Measurements from ENCODE around the gene CRYAA.

DNA sequence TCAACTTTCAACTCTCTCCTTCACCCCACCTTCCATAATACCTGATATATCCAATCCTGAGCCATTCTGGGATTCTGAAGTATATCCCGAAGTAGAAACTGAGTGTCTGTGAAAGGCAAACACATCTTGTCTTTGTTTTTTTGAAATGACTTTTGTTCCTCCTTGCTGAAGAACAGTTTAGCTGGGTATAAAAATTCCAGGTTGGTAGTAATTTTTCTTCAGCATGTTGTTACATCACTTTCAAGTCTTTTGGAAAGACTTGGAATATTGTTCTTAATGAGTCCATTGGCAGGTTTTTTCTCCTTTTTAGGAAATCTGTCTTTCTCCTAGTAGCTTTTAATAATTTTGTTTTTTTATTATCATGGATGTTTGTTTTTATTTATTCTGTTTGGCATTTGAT lies 32.7 kb downstream of the CRYAA start:
- TF ChIP-seq CTCF (IDR thresholded peaks at IDR 0.05; ENCODE audit: low read length) (no peak), EZH2 (optimal IDR thresholded peaks at IDR 0.05; ENCODE audit: low read depth, low read length) (no peak), EZH2phosphoT487 (IDR thresholded peaks at IDR 0.05; ENCODE audit: low read length) (no peak)
